HCT116 (cell line): Measurements from ENCODE around the gene GLYATL3. TPM values are rescaled to one million over a fixed set of nuclear protein-coding genes. Genes with fewer than 3 reads are reported as not detected.
A peak's percentile ranks its signal among the peaks of the same experiment; 100 is the strongest.

Source experiments
- ATAC-seq: fragments of 200-7000 bp; cut with Tn5 transposase; 2 replicates; pipeline ENCODE4 v1.9.1; 2020; ENCODE audit warnings: mild to moderate bottlenecking, moderate library complexity
- BruUV-seq: library from RNA; stranded (reverse); fragments of 400-500 nt; replicated peaks from 2 replicates; lab custom pipeline; 2021; lab: Mats Ljungman, UMichigan
- CTCF ChIA-PET: fragments of 300-600 bp; sonication (Branson Sonifier 250); formaldehyde crosslinking; loops from one replicate; lab custom pipeline; 2021; ENCODE audit warnings: antibody characterized with exemption; lab: Charles Lee
- POLR2A ChIA-PET: fragments of 300-600, 350-600 bp; sonication (Branson Sonifier 250); formaldehyde crosslinking; loops from one replicate; lab custom pipeline; 2021; ENCODE audit warnings: antibody characterized with exemption; lab: Charles Lee
- RAD21 ChIA-PET, 2 experiments: fragments of 300-600 bp; sonication (Branson Sonifier 250); formaldehyde crosslinking; loops; one replicate each; lab custom pipeline; 2023; ENCODE audit warnings: low total read pairs in 2 of 2; ENCODE audit not compliant: uncharacterized antibody in 2 of 2, unreplicated experiment in 2 of 2, low non-redundant PET in 1 of 2; lab: Charles Lee
- DNase-seq: peaks from one replicate; pipeline ENCODE4 v3.0.0-alpha.2; 2010; ENCODE audit warnings: low read depth, low spot score
- H2AFZ ChIP-seq: fragments of 200-600 bp; shearing (Covaris generic), sonication (generic); 2 replicates; pipeline ENCODE4 v1.6.1; 2017; ENCODE audit warnings: low read depth, mixed run types, mixed read lengths, antibody characterized with exemption, low read length; ENCODE audit not compliant: poor library complexity, severe bottlenecking
- H3K27ac ChIP-seq: 2 replicates; pipeline ENCODE4 v1.5.1; 2012; ENCODE audit warnings: low read depth, low read length
- H3K27me3 ChIP-seq: fragments of 200-600 bp; sonication (generic); 2 replicates; pipeline ENCODE4 v1.6.1; 2016; ENCODE audit warnings: mixed run types, low read length, mixed read lengths; ENCODE audit not compliant: insufficient read depth
- H3K36me3 ChIP-seq, 2 experiments: fragments of 200-500 bp in 1 of 2; fragments of 200-600 bp in 1 of 2; sonication (Bioruptor generic) in 1 of 2; sonication (generic) in 1 of 2; 2 replicates each; pipeline versions ENCODE4 v1.5.1 to v1.6.1; 2014 to 2016; ENCODE audit warnings: low read length in 2 of 2, inconsistent platforms in 1 of 2, mixed read lengths in 1 of 2, mixed run types in 1 of 2; ENCODE audit not compliant: insufficient read depth in 2 of 2, control insufficient read depth in 1 of 2
- H3K4me1 ChIP-seq, 2 experiments: fragments of 200-600 bp in 1 of 2; sonication (generic) in 1 of 2; 2 replicates each; pipeline versions ENCODE4 v1.5.1 to v1.6.1; 2012 to 2017; ENCODE audit warnings: low read length in 2 of 2, inconsistent platforms in 1 of 2, mild to moderate bottlenecking in 1 of 2, mixed read lengths in 1 of 2, mixed run types in 1 of 2, moderate library complexity in 1 of 2; ENCODE audit not compliant: insufficient read depth in 2 of 2, control insufficient read depth in 1 of 2
- H3K4me2 ChIP-seq: fragments of 200-600 bp; sonication (generic); 2 replicates; pipeline ENCODE4 v1.6.1; 2017; ENCODE audit warnings: mixed run types, low read length, mixed read lengths
- H3K4me3 ChIP-seq, 2 experiments: fragments of 200-600 bp in 1 of 2; sonication (generic) in 1 of 2; replicated peaks in 1 of 2; 2 replicates each; pipeline ENCODE4 v1.5.1; 2011 to 2016; ENCODE audit warnings: low read length in 2 of 2, control low read depth in 1 of 2, low read depth in 1 of 2, mild to moderate bottlenecking in 1 of 2, mixed read lengths in 1 of 2, mixed run types in 1 of 2
- H3K79me2 ChIP-seq: fragments of 200-600 bp; sonication (generic); 2 replicates; pipeline ENCODE4 v1.6.1; 2017; ENCODE audit warnings: mild to moderate bottlenecking, mixed run types, low read length, moderate library complexity, mixed read lengths; ENCODE audit not compliant: insufficient read depth
- H3K9ac ChIP-seq: fragments of 200-600 bp; sonication (generic); 2 replicates; pipeline ENCODE4 v1.6.1; 2016; ENCODE audit warnings: low read length, mixed read lengths
- H3K9me2 ChIP-seq: fragments of 200-600 bp; sonication (generic), shearing (Covaris generic); 2 replicates; pipeline ENCODE4 v1.6.1; 2017; ENCODE audit warnings: mixed run types, mild to moderate bottlenecking, moderate library complexity; ENCODE audit not compliant: insufficient read depth
- H3K9me3 ChIP-seq, 2 experiments: fragments of 200-500 bp in 1 of 2; fragments of 200-600 bp in 1 of 2; sonication (Bioruptor generic) in 1 of 2; sonication (generic) in 1 of 2; 2 replicates each; pipeline ENCODE4 v1.6.1; 2014 to 2017; ENCODE audit warnings: low read length in 2 of 2, mixed read lengths in 2 of 2, inconsistent platforms in 1 of 2, low read depth in 1 of 2, mild to moderate bottlenecking in 1 of 2, mixed run types in 1 of 2, moderate library complexity in 1 of 2; ENCODE audit not compliant: control insufficient read depth in 1 of 2, insufficient read depth in 1 of 2
- H4K20me1 ChIP-seq: fragments of 200-600 bp; sonication (generic), shearing (Covaris generic); 2 replicates; pipeline ENCODE4 v1.6.1; 2017; ENCODE audit warnings: mixed run types, mild to moderate bottlenecking, moderate library complexity; ENCODE audit not compliant: insufficient read depth
- CEBPB ChIP-seq: IDR thresholded peaks from 2 replicates; pipeline ENCODE4 v1.6.1; 2012; ENCODE audit warnings: low read depth
- EGR1 ChIP-seq: IDR thresholded peaks from 2 replicates; pipeline ENCODE4 v1.6.1; 2012; ENCODE audit warnings: low read depth
- EZH2 ChIP-seq: fragments of 200-600 bp; sonication (generic); IDR thresholded peaks from 2 replicates; pipeline ENCODE4 v1.6.1; 2017; ENCODE audit warnings: antibody characterized with exemption, mixed run types
- EZH2phosphoT487 ChIP-seq: fragments of 200-600 bp; IDR thresholded peaks from 2 replicates; pipeline ENCODE4 v1.6.1; 2018; ENCODE audit warnings: antibody characterized with exemption, borderline replicate concordance
- MAX ChIP-seq: IDR thresholded peaks from 2 replicates; pipeline ENCODE4 v1.6.1; 2012
- POLR2A ChIP-seq: IDR thresholded peaks from 2 replicates; pipeline ENCODE4 v1.7.0; 2011; ENCODE audit warnings: borderline replicate concordance; ENCODE audit not compliant: insufficient read depth, insufficient read length; ENCODE audit errors: extremely low read depth
- SRF ChIP-seq: IDR thresholded peaks from 2 replicates; pipeline ENCODE4 v1.6.1; 2012; ENCODE audit warnings: low read depth
- YY1 ChIP-seq: IDR thresholded peaks from 2 replicates; pipeline ENCODE4 v1.6.1; 2011; ENCODE audit warnings: low read length, low read depth, moderate library complexity, mild to moderate bottlenecking; ENCODE audit not compliant: insufficient replicate concordance; ENCODE audit errors: extremely low read depth
- ZFX ChIP-seq: fragments of 450-650 bp; IDR thresholded peaks from 2 replicates; pipeline ENCODE4 v1.6.1; 2017
- ZNF274 ChIP-seq: fragments of 200-500 bp; sonication (Bioruptor generic); IDR thresholded peaks from 2 replicates; pipeline ENCODE4 v1.6.1; 2014; ENCODE audit warnings: mild to moderate bottlenecking, low read depth, low read length, inconsistent platforms
- intact Hi-C: fragments of 100-400 bp; cut with micrococcal nuclease; formaldehyde crosslinking; loops from 2 replicates; pipeline ENCODE4 v1.10.0; 2022
- total RNA-seq: library from RNA; stranded (reverse); gene quantifications from one replicate; pipeline ENCODE4 v1.2.1, GENCODE V29; 2021; ENCODE audit not compliant: unreplicated experiment

GLYATL3 gene
- total RNA-seq, 1 experiment from 2014 or later = not detected

- TF ChIP-seq EZH2phosphoT487 (no peak), EZH2 (no peak), SRF (peak; percentile 95)
Measured at GRCh38 chr6:49462927-49463611, 36.7 kb upstream of the GLYATL3 start, which contains the start of the genes CENPQ and MMUT (continued).

- Histone ChIP-seq H3K9ac (peak overlapping the region; percentile 74), H4K20me1 (no peaks in the 10 kb centered on the region), H3K9me2 (no peaks in the 10 kb centered on the region), H3K4me1 (peaks cover 3 to 14% of the 10 kb centered on the region in 2 experiments; a peak in 2 of 4 replicates), H3K79me2 (peaks cover 53% of the 10 kb centered on the region), H3K9me3 (no peaks in the 10 kb centered on the region), H3K4me3 (peak overlapping the region; percentile 76 to 97), H3K4me2 (peak overlapping the region; percentile 87), H3K27ac (peak overlapping the region; percentile 17; the same call in 1 of the 2 replicates), H2AFZ (no peak overlapping the region), H3K36me3 (no peaks in the 10 kb centered on the region), H3K27me3 (no peaks in the 10 kb centered on the region)
- RAD21 ChIA-PET = no interaction called here
- intact Hi-C loops = loop anchor here (1.0 kb wide), 1 partner anchor 144 kb away; no protein-coding TSS in a partner anchor
- BruUV-seq = TSS peak; percentile 88
- TF ChIP-seq MAX = no peak
- no peak for TF ChIP-seq EGR1
- TF ChIP-seq POLR2A = no peak
- no peak for TF ChIP-seq ZFX
- no peak for TF ChIP-seq EZH2phosphoT487
- TF ChIP-seq CEBPB = no peak
- no peak for TF ChIP-seq ZNF274
- no peak for TF ChIP-seq YY1
- CTCF ChIA-PET = no interaction called here
- POLR2A ChIA-PET = no interaction called here
- ATAC-seq = peak; percentile 41
- DNase-seq = no peak
Measured at GRCh38 chr6:49463612-49463967, 36.1 kb upstream of the GLYATL3 start.
